ENCODE results near the gene FIS1. TPM values are rescaled to one million over a fixed set of nuclear protein-coding genes. Genes with fewer than 3 reads are reported as not detected.

The FIS1 gene
- total RNA-seq, 1 experiment from 2014 or later = 114 TPM

DNA sequence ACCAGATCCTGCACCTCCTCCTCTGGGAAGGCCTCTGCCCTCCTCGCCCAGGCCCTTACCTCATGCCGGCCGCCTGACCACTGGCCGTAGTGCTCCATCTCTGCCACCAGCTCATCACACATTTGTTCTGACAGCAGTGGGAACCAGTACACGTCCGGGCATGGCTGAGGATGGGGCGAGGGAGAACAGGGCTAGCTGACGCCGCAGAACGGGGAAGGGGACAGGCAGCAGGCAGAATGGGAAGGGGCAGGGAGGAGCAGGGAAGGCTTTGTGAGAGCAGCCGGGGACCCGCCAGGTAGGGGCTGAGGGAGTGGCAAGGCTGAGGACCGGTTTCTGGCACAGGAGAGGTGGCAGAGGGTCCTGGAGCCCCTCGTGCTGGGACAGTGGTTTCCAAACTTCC is 36.1 kb downstream of the FIS1 start (continued):
- TF ChIP-seq, protein P1, sequence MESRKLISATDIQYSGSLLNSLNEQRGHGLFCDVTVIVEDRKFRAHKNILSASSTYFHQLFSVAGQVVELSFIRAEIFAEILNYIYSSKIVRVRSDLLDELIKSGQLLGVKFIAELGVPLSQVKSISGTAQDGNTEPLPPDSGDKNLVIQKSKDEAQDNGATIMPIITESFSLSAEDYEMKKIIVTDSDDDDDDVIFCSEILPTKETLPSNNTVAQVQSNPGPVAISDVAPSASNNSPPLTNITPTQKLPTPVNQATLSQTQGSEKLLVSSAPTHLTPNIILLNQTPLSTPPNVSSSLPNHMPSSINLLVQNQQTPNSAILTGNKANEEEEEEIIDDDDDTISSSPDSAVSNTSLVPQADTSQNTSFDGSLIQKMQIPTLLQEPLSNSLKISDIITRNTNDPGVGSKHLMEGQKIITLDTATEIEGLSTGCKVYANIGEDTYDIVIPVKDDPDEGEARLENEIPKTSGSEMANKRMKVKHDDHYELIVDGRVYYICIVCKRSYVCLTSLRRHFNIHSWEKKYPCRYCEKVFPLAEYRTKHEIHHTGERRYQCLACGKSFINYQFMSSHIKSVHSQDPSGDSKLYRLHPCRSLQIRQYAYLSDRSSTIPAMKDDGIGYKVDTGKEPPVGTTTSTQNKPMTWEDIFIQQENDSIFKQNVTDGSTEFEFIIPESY (IDR thresholded peaks at IDR 0.05; ENCODE audit: extremely low read depth, insufficient replicate concordance, low read length) = no peak
- no peak for TF ChIP-seq JUND (IDR thresholded peaks at IDR 0.05)

DNA sequence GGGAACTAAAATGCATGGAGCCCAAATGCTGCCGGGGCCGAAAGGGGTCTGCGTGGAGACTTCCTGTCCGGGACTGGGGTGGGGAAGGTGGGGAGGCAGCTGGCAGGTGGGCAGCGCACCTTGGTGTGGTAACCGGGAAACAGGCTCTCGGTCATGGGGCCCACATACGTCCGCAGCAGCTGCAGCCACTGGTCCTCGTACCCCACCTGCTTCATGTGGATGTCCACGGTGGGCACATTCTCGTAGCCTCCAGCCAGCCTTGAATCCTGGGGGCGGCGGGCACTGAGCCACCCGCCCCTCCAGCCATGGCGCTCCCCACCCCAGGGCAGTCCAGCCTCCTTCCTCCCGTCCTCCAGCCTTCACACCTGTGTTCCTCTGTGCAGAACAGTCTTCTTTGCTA is 37.4 kb downstream of the FIS1 start:
- no peaks in the 10 kb centered on the region for H3K4me1 ChIP-seq (ENCODE audit: control insufficient read depth in 1 of 2, insufficient read depth in 2 of 2, low read length in 2 of 2)
- BruUV-seq (replicated peaks) = no TSS peak
- ChIA-PET RAD21 (ENCODE audit: low non-redundant PET in 1 of 2, low total read pairs in 2 of 2, uncharacterized antibody in 2 of 2, unreplicated experiment in 2 of 2) (no interaction called here), CTCF (no interaction called here), POLR2A (no interaction called here)
- no peak overlapping the region for H2AFZ ChIP-seq (ENCODE audit: low read depth, low read length, poor library complexity, severe bottlenecking)
- H3K27ac ChIP-seq (ENCODE audit: low read depth, low read length) = no peak overlapping the region
- H3K79me2 ChIP-seq (ENCODE audit: insufficient read depth, low read length) = no peaks in the 10 kb centered on the region
- no peaks in the 10 kb centered on the region for H3K9me2 ChIP-seq (ENCODE audit: insufficient read depth)
- no peak overlapping the region for H3K4me2 ChIP-seq (ENCODE audit: low read length)
- no peak for DNase-seq (ENCODE audit: low read depth, low spot score)
- no peaks in the 10 kb centered on the region for H4K20me1 ChIP-seq (ENCODE audit: insufficient read depth)
- H3K36me3 ChIP-seq (ENCODE audit: control insufficient read depth in 1 of 2, insufficient read depth in 2 of 2, low read length in 2 of 2) = peaks cover 8 to 9% of the 10 kb centered on the region in 2 experiments; a peak in 3 of 4 replicates
- intact Hi-C loops (cut with micrococcal nuclease) = no loop called here
- TF ChIP-seq, protein P2, sequence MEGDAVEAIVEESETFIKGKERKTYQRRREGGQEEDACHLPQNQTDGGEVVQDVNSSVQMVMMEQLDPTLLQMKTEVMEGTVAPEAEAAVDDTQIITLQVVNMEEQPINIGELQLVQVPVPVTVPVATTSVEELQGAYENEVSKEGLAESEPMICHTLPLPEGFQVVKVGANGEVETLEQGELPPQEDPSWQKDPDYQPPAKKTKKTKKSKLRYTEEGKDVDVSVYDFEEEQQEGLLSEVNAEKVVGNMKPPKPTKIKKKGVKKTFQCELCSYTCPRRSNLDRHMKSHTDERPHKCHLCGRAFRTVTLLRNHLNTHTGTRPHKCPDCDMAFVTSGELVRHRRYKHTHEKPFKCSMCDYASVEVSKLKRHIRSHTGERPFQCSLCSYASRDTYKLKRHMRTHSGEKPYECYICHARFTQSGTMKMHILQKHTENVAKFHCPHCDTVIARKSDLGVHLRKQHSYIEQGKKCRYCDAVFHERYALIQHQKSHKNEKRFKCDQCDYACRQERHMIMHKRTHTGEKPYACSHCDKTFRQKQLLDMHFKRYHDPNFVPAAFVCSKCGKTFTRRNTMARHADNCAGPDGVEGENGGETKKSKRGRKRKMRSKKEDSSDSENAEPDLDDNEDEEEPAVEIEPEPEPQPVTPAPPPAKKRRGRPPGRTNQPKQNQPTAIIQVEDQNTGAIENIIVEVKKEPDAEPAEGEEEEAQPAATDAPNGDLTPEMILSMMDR (IDR thresholded peaks at IDR 0.05 in 2 of 3, conservative IDR thresholded peaks at IDR 0.05 in 1 of 3; ENCODE audit: borderline replicate concordance in 1 of 3, insufficient read depth in 1 of 3, low read depth in 2 of 3, low read length in 2 of 3) = no peak
- no peak overlapping the region for H3K4me3 ChIP-seq (replicated peaks in 1 of 2; ENCODE audit: low read depth in 1 of 2, low read length in 2 of 2)
- H3K9me3 ChIP-seq (ENCODE audit: control insufficient read depth in 1 of 2, insufficient read depth in 1 of 2, low read depth in 1 of 2, low read length in 2 of 2) = no peaks in the 10 kb centered on the region
- H3K9ac ChIP-seq (ENCODE audit: low read length) = no peak overlapping the region
- ATAC-seq = no peak
- H3K27me3 ChIP-seq (ENCODE audit: insufficient read depth, low read length) = no peaks in the 10 kb centered on the region
